Measurements from ENCODE around the gene ADAMTS17. TPM values are rescaled to one million over a fixed set of nuclear protein-coding genes. Genes with fewer than 3 reads are reported as not detected.

ADAMTS17 gene
- total RNA-seq, 4 donors from 2014 or later, result 5.0 to 16.2 (median 11.6) TPM

GRCh38 chr15:100230784-100231183 is 111.0 kb downstream of the ADAMTS17 start:
- no peak overlapping the region for H3K27ac ChIP-seq
- H3K4me3 ChIP-seq, result no peak overlapping the region
- H3K36me3 ChIP-seq, result no peaks in the 10 kb centered on the region
- DNase-seq, result no peak
- TF ChIP-seq POLR2A (IDR thresholded peaks at IDR 0.05) (no peak), CTCF (IDR thresholded peaks at IDR 0.05 in 4 of 5, conservative IDR thresholded peaks at IDR 0.05 in 1 of 5) (no peak)
- intact Hi-C loops (cut with DNase I; ENCODE audit: low total_unique reads), result no loop called here
- ATAC-seq, result no peak
- H3K27me3 ChIP-seq, result no peaks in the 10 kb centered on the region
- H3K4me1 ChIP-seq, result no peaks in the 10 kb centered on the region
- no peaks in the 10 kb centered on the region for H3K9me3 ChIP-seq
- in situ Hi-C loops (cut with MboI; ENCODE audit: low sequenced_read_pairs in 4 of 4), result no loop called here

- Histone ChIP-seq H3K36me3 (no peaks in the 10 kb centered on the region), H3K4me1 (no peaks in the 10 kb centered on the region), H3K9me3 (no peaks in the 10 kb centered on the region), H3K27ac (no peak overlapping the region), H3K27me3 (no peaks in the 10 kb centered on the region), H3K4me3 (no peak overlapping the region)
- in situ Hi-C loops (cut with MboI; ENCODE audit: low sequenced_read_pairs in 4 of 4) (no loop called here), intact Hi-C loops (cut with DNase I; ENCODE audit: low total_unique reads) (loop anchor here (5.0 kb wide), 1 partner anchor 57 kb away; no protein-coding TSS in a partner anchor)
- TF ChIP-seq CTCF (IDR thresholded peaks at IDR 0.05 in 4 of 5, conservative IDR thresholded peaks at IDR 0.05 in 1 of 5), result no peak
- TF ChIP-seq POLR2A (IDR thresholded peaks at IDR 0.05), result no peak
- DNase-seq, result no peak
- no peak for ATAC-seq
Observed at GRCh38 chr15:100229181-100230163, 112.3 kb downstream of the ADAMTS17 start.

DNA sequence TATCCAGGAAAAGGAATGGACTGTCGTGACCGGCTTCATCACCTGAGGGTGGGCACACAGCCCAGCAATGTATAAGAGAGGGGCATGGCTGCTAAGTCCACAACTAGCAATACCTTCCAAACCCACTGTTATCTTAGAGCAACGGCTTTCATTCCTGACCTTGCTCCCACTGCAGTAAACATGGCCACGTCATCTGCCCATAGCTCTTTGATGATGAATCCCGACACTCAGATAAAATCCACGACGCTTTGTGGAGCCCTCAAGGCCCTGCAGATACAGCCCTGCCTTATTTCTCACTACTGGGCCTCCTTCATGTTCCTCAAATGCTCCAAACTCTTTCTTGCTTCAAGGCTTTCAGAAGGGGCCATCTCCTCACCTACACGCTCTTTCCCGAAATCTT is 114.0 kb downstream of the ADAMTS17 start:
- Histone ChIP-seq H3K9me3 (no peaks in the 10 kb centered on the region), H3K27ac (no peak overlapping the region), H3K4me3 (no peak overlapping the region), H3K27me3 (no peaks in the 10 kb centered on the region), H3K36me3 (no peaks in the 10 kb centered on the region), H3K4me1 (no peaks in the 10 kb centered on the region)
- intact Hi-C loops (cut with DNase I; ENCODE audit: low total_unique reads), result loop anchor here (5.0 kb wide), 1 partner anchor 55 kb away; no protein-coding TSS in a partner anchor
- DNase-seq (no peak), ATAC-seq (no peak)
- TF ChIP-seq POLR2A (IDR thresholded peaks at IDR 0.05) (no peak), CTCF (IDR thresholded peaks at IDR 0.05 in 4 of 5, conservative IDR thresholded peaks at IDR 0.05 in 1 of 5) (no peak)
- in situ Hi-C loops (cut with MboI; ENCODE audit: low sequenced_read_pairs in 4 of 4), result no loop called here

DNA sequence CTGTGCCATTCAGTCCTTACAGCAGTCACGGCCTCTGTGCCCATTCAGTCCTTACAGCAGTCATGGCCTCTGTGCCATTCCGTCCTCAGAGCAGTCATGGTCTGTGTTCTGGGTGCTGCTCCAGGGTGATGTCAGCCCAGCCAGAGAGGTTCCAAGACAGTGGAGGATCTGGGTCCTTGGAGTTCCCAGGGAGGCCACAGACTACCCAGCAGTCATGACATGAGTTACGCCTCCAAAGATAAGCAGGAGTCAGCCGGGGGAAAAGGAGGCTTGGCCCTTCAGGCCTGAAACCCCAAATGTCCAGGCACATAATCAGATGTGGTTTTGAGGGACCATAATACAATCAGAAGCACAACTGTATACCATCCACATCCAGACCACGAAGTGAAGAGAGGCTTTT is 115.7 kb downstream of the ADAMTS17 start:
- peaks cover 8% of the 10 kb centered on the region in 2 donors for H3K4me1 ChIP-seq
- TF ChIP-seq POLR2A (IDR thresholded peaks at IDR 0.05) (no peak), CTCF (IDR thresholded peaks at IDR 0.05 in 4 of 5, conservative IDR thresholded peaks at IDR 0.05 in 1 of 5) (no peak)
- in situ Hi-C loops (cut with MboI; ENCODE audit: low sequenced_read_pairs in 4 of 4), result no loop called here
- no peaks in the 10 kb centered on the region for H3K27me3 ChIP-seq
- ATAC-seq (no peak), DNase-seq (no peak)
- no peak overlapping the region for H3K4me3 ChIP-seq
- H3K36me3 ChIP-seq, result no peaks in the 10 kb centered on the region
- intact Hi-C loops (cut with DNase I; ENCODE audit: low total_unique reads), result loop anchor here (5.0 kb wide), 1 partner anchor 54 kb away; no protein-coding TSS in a partner anchor
- no peak overlapping the region for H3K27ac ChIP-seq
- no peaks in the 10 kb centered on the region for H3K9me3 ChIP-seq
